ENCODE measurements around the gene GLRX. TPM values are rescaled to one million over a fixed set of nuclear protein-coding genes. Genes with fewer than 3 reads are reported as not detected.

The GLRX gene
- total and polyA plus RNA-seq, 2 of the 13 experiments (the other 11 are each of a cell fraction or from before 2014, with no cell fraction given) = 63.8 to 499 TPM

DNA sequence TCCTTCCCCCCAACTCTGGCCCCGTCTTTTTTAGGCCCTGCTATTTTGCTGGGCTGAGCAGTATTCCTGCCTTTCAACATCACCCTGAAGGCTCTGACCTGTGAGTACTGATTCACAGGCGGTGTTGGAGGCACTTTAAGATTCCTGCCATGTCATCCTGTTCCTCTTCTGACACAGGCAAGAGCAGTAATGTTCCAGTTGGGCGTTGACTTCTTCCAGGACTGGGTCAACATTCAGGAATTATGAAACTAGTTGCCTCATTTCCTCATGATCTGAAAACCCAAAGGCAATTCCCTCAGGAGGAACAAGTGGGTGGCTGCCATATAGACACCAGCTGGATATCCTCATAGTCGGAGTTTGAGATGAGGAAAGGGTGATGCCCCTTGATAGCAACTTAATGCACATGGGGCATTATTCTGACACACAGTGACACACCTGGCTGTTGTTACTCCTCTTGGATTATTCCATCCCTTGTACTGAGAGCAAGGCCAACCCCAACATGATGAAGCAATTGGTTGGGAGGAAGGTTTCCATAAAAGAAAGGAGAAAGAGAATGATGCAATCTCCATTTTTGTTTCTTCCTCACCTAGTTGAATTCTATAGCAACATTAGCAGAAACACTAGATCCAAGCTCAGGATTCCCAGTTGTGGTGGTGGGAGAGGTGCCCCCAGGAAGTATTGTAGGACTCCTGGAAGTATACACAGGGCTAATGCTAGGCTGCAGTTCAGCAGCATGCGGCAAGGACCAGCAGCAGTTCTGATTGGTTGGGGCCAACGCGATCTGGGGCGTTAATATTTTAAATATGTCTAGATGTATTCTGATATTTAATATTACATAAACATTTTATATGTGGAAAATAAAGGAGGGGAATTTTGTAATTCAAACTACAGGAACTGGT lies 19.6 kb upstream of the GLRX start (continued):
- no peak for TF ChIP-seq ZSCAN25 (CRISPR knock-in tag; IDR thresholded peaks at IDR 0.05)
- TF ChIP-seq, protein P1, sequence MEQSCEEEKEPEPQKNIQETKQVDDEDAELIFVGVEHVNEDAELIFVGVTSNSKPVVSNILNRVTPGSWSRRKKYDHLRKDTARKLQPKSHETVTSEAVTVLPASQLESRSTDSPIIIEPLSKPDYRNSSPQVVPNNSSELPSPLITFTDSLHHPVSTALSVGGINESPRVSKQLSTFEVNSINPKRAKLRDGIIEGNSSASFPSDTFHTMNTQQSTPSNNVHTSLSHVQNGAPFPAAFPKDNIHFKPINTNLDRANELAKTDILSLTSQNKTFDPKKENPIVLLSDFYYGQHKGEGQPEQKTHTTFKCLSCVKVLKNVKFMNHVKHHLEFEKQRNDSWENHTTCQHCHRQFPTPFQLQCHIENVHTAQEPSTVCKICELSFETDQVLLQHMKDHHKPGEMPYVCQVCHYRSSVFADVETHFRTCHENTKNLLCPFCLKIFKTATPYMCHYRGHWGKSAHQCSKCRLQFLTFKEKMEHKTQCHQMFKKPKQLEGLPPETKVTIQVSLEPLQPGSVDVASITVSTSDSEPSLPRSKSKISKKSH (CRISPR knock-in tag; IDR thresholded peaks at IDR 0.05; ENCODE audit: borderline replicate concordance) = no peak
- TF ChIP-seq SRY (CRISPR knock-in tag; IDR thresholded peaks at IDR 0.05) = no peak
- TF ChIP-seq, protein P2, sequence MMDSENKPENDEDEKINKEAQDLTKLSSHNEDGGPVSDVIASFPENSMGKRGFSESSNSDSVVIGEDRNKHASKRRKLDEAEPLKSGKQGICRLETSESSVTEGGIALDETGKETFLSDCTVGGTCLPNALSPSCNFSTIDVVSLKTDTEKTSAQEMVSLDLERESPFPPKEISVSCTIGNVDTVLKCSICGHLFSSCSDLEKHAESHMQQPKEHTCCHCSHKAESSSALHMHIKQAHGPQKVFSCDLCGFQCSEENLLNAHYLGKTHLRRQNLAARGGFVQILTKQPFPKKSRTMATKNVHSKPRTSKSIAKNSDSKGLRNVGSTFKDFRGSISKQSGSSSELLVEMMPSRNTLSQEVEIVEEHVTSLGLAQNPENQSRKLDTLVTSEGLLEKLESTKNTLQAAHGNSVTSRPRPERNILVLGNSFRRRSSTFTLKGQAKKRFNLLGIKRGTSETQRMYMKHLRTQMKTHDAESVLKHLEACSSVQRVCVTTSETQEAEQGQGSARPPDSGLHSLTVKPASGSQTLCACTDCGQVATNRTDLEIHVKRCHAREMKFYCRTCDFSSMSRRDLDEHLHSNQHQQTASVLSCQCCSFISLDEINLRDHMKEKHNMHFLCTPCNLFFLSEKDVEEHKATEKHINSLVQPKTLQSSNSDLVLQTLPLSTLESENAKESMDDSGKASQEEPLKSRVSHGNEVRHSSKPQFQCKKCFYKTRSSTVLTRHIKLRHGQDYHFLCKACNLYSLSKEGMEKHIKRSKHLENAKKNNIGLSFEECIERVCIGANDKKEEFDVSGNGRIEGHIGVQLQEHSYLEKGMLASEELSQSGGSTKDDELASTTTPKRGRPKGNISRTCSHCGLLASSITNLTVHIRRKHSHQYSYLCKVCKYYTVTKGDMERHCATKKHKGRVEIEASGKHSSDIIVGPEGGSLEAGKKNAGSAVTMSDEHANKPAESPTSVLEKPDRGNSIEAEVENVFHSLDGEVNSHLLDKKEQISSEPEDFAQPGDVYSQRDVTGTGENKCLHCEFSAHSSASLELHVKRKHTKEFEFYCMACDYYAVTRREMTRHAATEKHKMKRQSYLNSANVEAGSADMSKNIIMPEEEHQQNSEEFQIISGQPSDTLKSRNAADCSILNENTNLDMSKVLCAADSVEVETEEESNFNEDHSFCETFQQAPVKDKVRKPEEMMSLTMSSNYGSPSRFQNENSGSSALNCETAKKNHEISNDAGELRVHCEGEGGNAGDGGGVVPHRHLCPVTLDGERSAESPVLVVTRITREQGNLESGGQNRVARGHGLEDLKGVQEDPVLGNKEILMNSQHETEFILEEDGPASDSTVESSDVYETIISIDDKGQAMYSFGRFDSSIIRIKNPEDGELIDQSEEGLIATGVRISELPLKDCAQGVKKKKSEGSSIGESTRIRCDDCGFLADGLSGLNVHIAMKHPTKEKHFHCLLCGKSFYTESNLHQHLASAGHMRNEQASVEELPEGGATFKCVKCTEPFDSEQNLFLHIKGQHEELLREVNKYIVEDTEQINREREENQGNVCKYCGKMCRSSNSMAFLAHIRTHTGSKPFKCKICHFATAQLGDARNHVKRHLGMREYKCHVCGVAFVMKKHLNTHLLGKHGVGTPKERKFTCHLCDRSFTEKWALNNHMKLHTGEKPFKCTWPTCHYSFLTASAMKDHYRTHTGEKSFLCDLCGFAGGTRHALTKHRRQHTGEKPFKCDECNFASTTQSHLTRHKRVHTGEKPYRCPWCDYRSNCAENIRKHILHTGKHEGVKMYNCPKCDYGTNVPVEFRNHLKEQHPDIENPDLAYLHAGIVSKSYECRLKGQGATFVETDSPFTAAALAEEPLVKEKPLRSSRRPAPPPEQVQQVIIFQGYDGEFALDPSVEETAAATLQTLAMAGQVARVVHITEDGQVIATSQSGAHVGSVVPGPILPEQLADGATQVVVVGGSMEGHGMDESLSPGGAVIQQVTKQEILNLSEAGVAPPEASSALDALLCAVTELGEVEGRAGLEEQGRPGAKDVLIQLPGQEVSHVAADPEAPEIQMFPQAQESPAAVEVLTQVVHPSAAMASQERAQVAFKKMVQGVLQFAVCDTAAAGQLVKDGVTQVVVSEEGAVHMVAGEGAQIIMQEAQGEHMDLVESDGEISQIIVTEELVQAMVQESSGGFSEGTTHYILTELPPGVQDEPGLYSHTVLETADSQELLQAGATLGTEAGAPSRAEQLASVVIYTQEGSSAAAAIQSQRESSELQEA (CRISPR knock-in tag; IDR thresholded peaks at IDR 0.05; ENCODE audit: not compliant biosample characterization) = no peak
- no peak for TF ChIP-seq ZNF558 (CRISPR knock-in tag; IDR thresholded peaks at IDR 0.05; ENCODE audit: borderline replicate concordance)
- TF ChIP-seq FOXC1 (CRISPR knock-in tag; IDR thresholded peaks at IDR 0.05; ENCODE audit: borderline replicate concordance) = no peak
- no peak for TF ChIP-seq ZNF333 (CRISPR knock-in tag; IDR thresholded peaks at IDR 0.05; ENCODE audit: borderline replicate concordance)
- no peak for TF ChIP-seq GTF2F1 (IDR thresholded peaks at IDR 0.05; ENCODE audit: low read length)
- no peak for TF ChIP-seq NCOA5 (CRISPR knock-in tag; IDR thresholded peaks at IDR 0.05)
- TF ChIP-seq, protein P3, sequence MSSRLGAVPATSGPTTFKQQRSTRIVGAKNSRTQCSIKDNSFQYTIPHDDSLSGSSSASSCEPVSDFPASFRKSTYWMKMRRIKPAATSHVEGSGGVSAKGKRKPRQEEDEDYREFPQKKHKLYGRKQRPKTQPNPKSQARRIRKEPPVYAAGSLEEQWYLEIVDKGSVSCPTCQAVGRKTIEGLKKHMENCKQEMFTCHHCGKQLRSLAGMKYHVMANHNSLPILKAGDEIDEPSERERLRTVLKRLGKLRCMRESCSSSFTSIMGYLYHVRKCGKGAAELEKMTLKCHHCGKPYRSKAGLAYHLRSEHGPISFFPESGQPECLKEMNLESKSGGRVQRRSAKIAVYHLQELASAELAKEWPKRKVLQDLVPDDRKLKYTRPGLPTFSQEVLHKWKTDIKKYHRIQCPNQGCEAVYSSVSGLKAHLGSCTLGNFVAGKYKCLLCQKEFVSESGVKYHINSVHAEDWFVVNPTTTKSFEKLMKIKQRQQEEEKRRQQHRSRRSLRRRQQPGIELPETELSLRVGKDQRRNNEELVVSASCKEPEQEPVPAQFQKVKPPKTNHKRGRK (CRISPR knock-in tag; IDR thresholded peaks at IDR 0.05) = no peak
- no peak for TF ChIP-seq RNF2 (conservative IDR thresholded peaks at IDR 0.05; ENCODE audit: low read depth)
- TF ChIP-seq WIZ (CRISPR knock-in tag; IDR thresholded peaks at IDR 0.05) = no peak
- TF ChIP-seq HIVEP1 (CRISPR knock-in tag; IDR thresholded peaks at IDR 0.05) = no peak
- TF ChIP-seq, protein P4, sequence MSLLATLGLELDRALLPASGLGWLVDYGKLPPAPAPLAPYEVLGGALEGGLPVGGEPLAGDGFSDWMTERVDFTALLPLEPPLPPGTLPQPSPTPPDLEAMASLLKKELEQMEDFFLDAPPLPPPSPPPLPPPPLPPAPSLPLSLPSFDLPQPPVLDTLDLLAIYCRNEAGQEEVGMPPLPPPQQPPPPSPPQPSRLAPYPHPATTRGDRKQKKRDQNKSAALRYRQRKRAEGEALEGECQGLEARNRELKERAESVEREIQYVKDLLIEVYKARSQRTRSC (CRISPR knock-in tag; IDR thresholded peaks at IDR 0.05; ENCODE audit: low read depth) = no peak

Measured in HepG2 (cell line).